Erythroblast (primary cell): ENCODE measurements around the gene ACSL3.
"Not testable (repeated sequence)": the region's sequence is repeated elsewhere in the genome, so short reads cannot be mapped to it uniquely, and the experiment has no call there.

ENCODE experiments used
- GATA1 ChIP-seq: IDR thresholded peaks from 2 replicates; pipeline ENCODE4 v1.6.1; 2011; ENCODE audit warnings: low read depth, mild to moderate bottlenecking, control low read depth, low read length, moderate library complexity
- POLR2A ChIP-seq: IDR thresholded peaks from 2 replicates; pipeline ENCODE4 v1.6.1; 2011; ENCODE audit warnings: mild to moderate bottlenecking, low read length

DNA sequence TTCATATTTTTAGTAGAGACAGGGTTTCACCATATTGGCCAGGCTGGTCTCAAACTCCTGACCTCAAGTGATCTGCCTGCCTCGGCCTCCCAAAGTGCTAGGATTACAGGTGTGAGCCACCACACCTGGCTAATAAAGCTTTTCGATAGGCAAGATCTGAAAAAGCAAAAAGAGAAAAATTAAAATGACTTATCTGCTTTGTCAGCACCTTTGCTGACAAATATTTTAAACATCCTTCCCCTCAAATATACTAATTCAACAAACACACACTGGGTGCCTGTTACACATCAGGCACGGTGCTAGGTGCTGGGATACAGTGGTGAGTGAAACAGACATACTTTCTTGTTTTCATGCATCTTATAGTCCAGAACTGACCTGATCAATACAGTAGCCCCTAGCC, 15.5 kb upstream of the ACSL3 start:
- not testable (repeated sequence) for TF ChIP-seq POLR2A, GATA1
